Heart left ventricle (tissue), 16 donors: ENCODE measurements around the gene MISP. TPM values are rescaled to one million over a fixed set of nuclear protein-coding genes. Genes with fewer than 3 reads are reported as not detected.
A peak's percentile ranks its signal among the peaks of the same experiment; 100 is the strongest.

Experiments used
- ATAC-seq, 4 donors: fragments of 200-7000 bp; cut with Tn5 transposase; one replicate each; pipeline ENCODE4 v1.9.1; 2020 to 2022; ENCODE audit warnings: moderate library complexity in 4 of 4, mild to moderate bottlenecking in 3 of 4, moderate number of reproducible peaks in 1 of 4
- DNase-seq, 5 donors: peaks; one replicate each; pipeline ENCODE4 v3.0.0-alpha.2; 2020
- H3K27ac ChIP-seq, 12 donors: fragments of 200-600 bp; sonication (generic) in 4 of 12; one replicate each; pipeline versions ENCODE4 v1.5.0 to v1.8.0; 2016 to 2022; ENCODE audit warnings: mild to moderate bottlenecking in 2 of 12
- H3K27me3 ChIP-seq, 9 donors: fragments of 200-600 bp; sonication (generic) in 2 of 9; one replicate each; pipeline versions ENCODE4 v1.5.1 to v1.8.0; 2016 to 2022; ENCODE audit warnings: mild to moderate bottlenecking in 3 of 9
- H3K36me3 ChIP-seq, 9 donors: fragments of 200-600 bp; sonication (generic) in 2 of 9; one replicate each; pipeline versions ENCODE4 v1.5.0 to v1.8.0; 2018 to 2022; ENCODE audit warnings: mild to moderate bottlenecking in 2 of 9
- H3K4me1 ChIP-seq, 12 donors: fragments of 200-600 bp; sonication (generic) in 4 of 12; one replicate each; pipeline versions ENCODE4 v1.5.0 to v1.8.0; 2016 to 2022; ENCODE audit warnings: mild to moderate bottlenecking in 3 of 12
- H3K4me3 ChIP-seq, 12 donors: fragments of 200-600 bp; sonication (generic) in 4 of 12; one replicate each; pipeline versions ENCODE4 v1.5.0 to v1.8.0; 2017 to 2022; ENCODE audit warnings: mild to moderate bottlenecking in 9 of 12, moderate library complexity in 4 of 12
- H3K9me3 ChIP-seq, 12 donors: fragments of 200-600 bp; sonication (generic) in 4 of 12; one replicate each; pipeline versions ENCODE4 v1.5.0 to v1.8.0; 2016 to 2022; ENCODE audit warnings: mild to moderate bottlenecking in 1 of 12
- CTCF ChIP-seq, 12 donors: fragments of 200-600 bp; sonication (generic) in 4 of 12; IDR thresholded peaks; one replicate each; pipeline versions ENCODE4 v1.5.0 to v1.8.0; 2018 to 2022; ENCODE audit warnings: antibody characterized with exemption in 12 of 12, mild to moderate bottlenecking in 5 of 12
- POLR2A ChIP-seq, 2 donors: fragments of 450-650 bp; IDR thresholded peaks; one replicate each; pipeline ENCODE4 v1.6.1; 2017; ENCODE audit warnings: antibody characterized with exemption in 2 of 2, mild to moderate bottlenecking in 2 of 2, moderate library complexity in 2 of 2
- WGBS, 4 donors: extraction: QIAGEN DNeasy Blood & Tissue Kit in 2 of 4; methylation state at CpG; one replicate each; pipeline versions ENCODE4 v1.1.5 to v1.1.7; 2013 to 2018; 5-methylcytosine and 5-hydroxymethylcytosine counted together
- intact Hi-C, 10 donors: fragments of 100-400 bp; cut with DNase I; formaldehyde crosslinking; loops; one replicate each; pipeline versions ENCODE4 v1.11.1 to v1.14.2; 2022
- polyA plus RNA-seq, 2 donors: library from polyadenylated mRNA; stranded (reverse); fragments of 200-250 nt; gene quantifications; one replicate each; pipeline ENCODE4 v1.2.3, GENCODE V29; 2013
- total RNA-seq, 9 donors: library from RNA; depleted of rRNA in 2 of 9; stranded (reverse); fragments of >200 nt in 2 of 9; fragmentation: NEBNext Ultra II Directional in 3 of 9; extraction: Animal tissue kit (Norgen Biotek cat#: 25700) in 3 of 9; gene quantifications; one replicate each; pipeline versions ENCODE4 v1.1.0 to v1.2.4, GENCODE V29; 2016 to 2023
- donor health status: ischemic (EF 13 %, LVEDD 7.1; RV severe dilation, severe dysfunction).
- donor health status: healthy with polysubstance abuse.
- donor health status: DM: no; HTN: yes; CAD: no.
- donor health status: DM: no; HTN: no; CAD: no.
- donor health status: ischemic (EF 25% LVEDD 6.9; RV normal size, moderate dysfunction).
- donor health status: ischemic (EF 25% LVEDD 5.7; RV mildly dilated, moderate dysfunction).
- donor health status: healthy.
- donor health status: DM: yes; HTN: yes; CAD: no.
- donor health status: ischemic (EF 35%, LVEDD 5.7; RV mildly dilated, moderate dysfunction).
- donor health status: nonischemic (EF 11% LVEDD 7.7; RV severe dilation, severe dysfunction).
- donor health status: DM: yes; HTN: yes; CAD: no.
- donor health status: PGD.
- donor health status: ischemic (EF 29% LVEDD 5.4; RV normal size, mild dysfunction).
- donor health status: nonischemic (EF 23%, LVEDD 6.1; RV moderate dilation, normal function).

The MISP gene
- total and polyA plus RNA-seq, 11 donors = 0.06 to 1.1 TPM; not detected in 9

- Histone ChIP-seq H3K4me1 (peaks cover 0 to 31% (median 9%) of the 10 kb centered on the region in 12 donors), H3K27me3 (peaks cover 0 to 16% (median 4%) of the 10 kb centered on the region in 9 donors), H3K4me3 (peak overlapping the region in 2 of 12 donors; percentile 8 to 38), H3K27ac (no peak overlapping the region), H3K36me3 (no peaks in the 10 kb centered on the region), H3K9me3 (peaks cover 0 to 9% (median 0%) of the 10 kb centered on the region in 12 donors)
- intact Hi-C loops = loop anchor here in 1 of 10 donors (5.0 kb wide), 1 partner anchor 38 kb away; no protein-coding TSS in a partner anchor
- DNase-seq (no peak), ATAC-seq (no peak)
- no peak for TF ChIP-seq POLR2A (IDR thresholded peaks at IDR 0.05)
- no peak for TF ChIP-seq CTCF (IDR thresholded peaks at IDR 0.05)
- 22 to 37% (median 29%) methylated on average over 13 to 14 of the region's 14 CpGs for WGBS, 4 donors
Observed at GRCh38 chr19:704447-704741, 46.5 kb upstream of the MISP start.

DNA sequence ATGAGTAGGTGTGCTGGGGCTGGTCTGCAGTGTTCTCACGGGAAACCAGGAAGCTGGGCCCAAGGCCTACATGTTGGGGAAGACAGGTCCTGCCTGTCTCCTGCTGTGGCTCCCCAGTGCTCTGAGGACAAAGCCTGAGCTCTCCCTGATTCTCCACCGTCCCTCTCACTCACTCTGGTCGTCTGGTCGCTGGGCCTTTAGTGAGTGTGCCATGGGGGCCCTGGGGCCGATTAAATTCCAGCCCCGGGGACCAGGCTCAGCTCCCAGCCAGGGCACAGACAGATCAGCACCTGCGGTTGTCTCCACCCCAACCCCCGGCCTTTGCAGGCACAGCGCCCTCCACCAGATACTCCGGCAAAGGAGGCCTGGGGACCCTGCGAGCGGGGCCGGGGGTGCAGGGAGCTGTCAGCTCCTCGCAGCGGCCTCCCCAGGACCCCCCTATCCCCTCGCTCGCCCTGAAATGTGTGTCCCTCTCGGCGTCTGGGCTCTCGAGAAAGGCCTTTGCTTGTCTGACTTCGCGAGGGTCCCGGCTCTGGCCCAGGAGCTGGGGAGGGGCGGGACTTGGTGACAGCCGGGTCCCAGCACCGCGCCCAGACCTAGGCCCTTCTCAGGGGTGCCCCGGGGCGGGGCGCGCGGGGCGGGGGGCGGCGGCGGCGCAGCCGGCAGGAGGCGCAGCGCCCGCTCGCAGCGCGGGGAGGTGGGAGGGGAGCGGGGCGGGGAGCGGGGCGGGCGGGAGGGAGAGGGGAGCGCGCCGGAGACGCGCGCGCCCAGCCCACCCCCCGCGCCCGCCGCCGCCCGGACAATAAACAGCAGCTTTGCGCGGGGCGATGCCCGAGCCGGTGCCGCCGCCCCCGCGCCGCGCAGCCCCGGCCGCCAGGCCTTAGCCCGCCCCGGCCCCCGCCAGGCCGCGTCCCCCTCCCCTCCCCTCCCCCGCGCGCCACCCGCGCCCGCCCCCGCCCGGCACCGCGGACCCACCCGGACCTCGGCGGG lies 42.5 kb upstream of the MISP start, which contains the start of gene PALM:
Gene PALM (plus strand): TSS at position 782 of the 990 bp plus-strand sequence. CDS start 212 bp downstream, outside the sequence.
- peaks cover 0 to 18% (median 0%) of the 10 kb centered on the region in 9 donors for H3K27me3 ChIP-seq
- intact Hi-C loops = loop anchor here in 1 of 10 donors (1.0 kb wide), 1 partner anchor 43 kb away; no protein-coding TSS in a partner anchor
- ATAC-seq (peak in 3 of 4 donors; percentile 8 to 15 (median 9)), DNase-seq (peak in 4 of 5 donors; percentile 47 to 75 (median 49))
- peak within 1 kb of the TSS; percentile 47 to 97 (median 77) for H3K4me3 ChIP-seq
- H3K27ac ChIP-seq = peak within 1 kb of the TSS; percentile 61 to 96 (median 88)
- H3K36me3 ChIP-seq = no peaks in the 10 kb centered on the region
- H3K4me1 ChIP-seq = peaks cover 0 to 42% (median 8%) of the 10 kb centered on the region in 12 donors
- peaks cover 0 to 9% (median 0%) of the 10 kb centered on the region in 12 donors for H3K9me3 ChIP-seq
- no peak for TF ChIP-seq POLR2A (IDR thresholded peaks at IDR 0.05)
- peak in 8 of 12 donors; percentile 15 to 54 (median 39) for TF ChIP-seq CTCF (IDR thresholded peaks at IDR 0.05)
- WGBS, 4 donors = 6 to 30% (median 17%) methylated on average over 18 to 84 of the region's 93 CpGs

- Histone ChIP-seq H3K4me1 (peaks cover 0 to 33% (median 8%) of the 10 kb centered on the region in 12 donors), H3K27ac (peak overlapping the region; percentile 51 to 96 (median 88)), H3K4me3 (peak overlapping the region; percentile 47 to 97 (median 77)), H3K27me3 (peaks cover 0 to 18% (median 0%) of the 10 kb centered on the region in 9 donors), H3K9me3 (peaks cover 0 to 9% (median 0%) of the 10 kb centered on the region in 12 donors), H3K36me3 (no peaks in the 10 kb centered on the region)
- intact Hi-C loops = no loop called here
- 2 to 19% (median 11%) methylated on average over 5 to 78 of the region's 78 CpGs for WGBS, 4 donors
- TF ChIP-seq POLR2A (IDR thresholded peaks at IDR 0.05) = no peak
- TF ChIP-seq CTCF (IDR thresholded peaks at IDR 0.05) = no peak
- ATAC-seq (peak in 3 of 4 donors; percentile 4 to 9 (median 7)), DNase-seq (no peak)
Observed at GRCh38 chr19:709196-709964, 41.5 kb upstream of the MISP start.
